Body of pancreas (tissue), 4 donors: ENCODE measurements around the gene ICA1L.
"Not testable (repeated sequence)": the region's sequence is repeated elsewhere in the genome, so short reads cannot be mapped to it uniquely, and the experiment has no call there.

Experiments
- POLR2A ChIP-seq, 3 donors: fragments of 450-650 bp; IDR thresholded peaks; one replicate each; pipeline ENCODE4 v1.6.1; 2016; ENCODE audit warnings: antibody characterized with exemption in 3 of 3, mild to moderate bottlenecking in 2 of 3
- TF ChIP-seq, protein P1 (sequence below), 7 experiments: fragments of 450-650 bp in 4 of 7; fragments of 200-600 bp in 3 of 7; sonication (generic) in 3 of 7; IDR thresholded peaks; one replicate each; pipeline ENCODE4 v1.5.1; 2016 to 2019; ENCODE audit warnings: antibody characterized with exemption in 7 of 7

DNA sequence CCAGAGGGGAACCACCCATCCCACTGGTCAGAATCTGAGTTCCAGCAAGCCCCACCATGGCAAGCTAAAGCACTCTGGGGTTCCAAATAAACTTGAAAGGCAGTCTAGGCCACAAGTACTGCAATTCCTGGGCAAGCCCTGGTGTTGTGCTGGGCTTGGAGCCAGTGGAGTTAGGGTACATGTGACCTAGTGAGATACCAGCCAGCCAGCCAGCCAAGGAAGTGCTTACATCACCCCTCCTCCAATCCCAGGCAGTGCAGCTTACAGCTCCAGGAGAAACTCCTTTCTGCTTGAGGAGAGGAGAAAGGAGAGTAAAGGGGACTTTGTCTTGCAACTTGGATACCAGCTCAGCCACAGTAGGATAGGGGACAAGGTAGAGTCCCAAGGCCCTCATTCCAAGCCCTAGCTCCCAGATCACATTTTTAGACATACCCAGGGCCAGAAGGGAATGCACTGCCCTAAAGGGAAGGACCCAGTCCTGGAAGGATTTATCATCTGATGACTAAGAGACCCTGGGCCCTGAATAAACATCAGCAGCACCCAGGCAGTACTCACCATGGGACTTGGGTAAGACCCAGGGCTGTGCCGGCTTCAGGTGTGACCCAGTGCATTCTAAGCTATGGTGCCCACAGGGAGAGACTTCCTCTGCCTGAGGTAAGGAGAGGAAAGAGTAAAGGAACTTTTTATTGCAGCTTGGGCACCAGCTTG lies 64.0 kb downstream of the ICA1L start:
- TF ChIP-seq, protein P1, sequence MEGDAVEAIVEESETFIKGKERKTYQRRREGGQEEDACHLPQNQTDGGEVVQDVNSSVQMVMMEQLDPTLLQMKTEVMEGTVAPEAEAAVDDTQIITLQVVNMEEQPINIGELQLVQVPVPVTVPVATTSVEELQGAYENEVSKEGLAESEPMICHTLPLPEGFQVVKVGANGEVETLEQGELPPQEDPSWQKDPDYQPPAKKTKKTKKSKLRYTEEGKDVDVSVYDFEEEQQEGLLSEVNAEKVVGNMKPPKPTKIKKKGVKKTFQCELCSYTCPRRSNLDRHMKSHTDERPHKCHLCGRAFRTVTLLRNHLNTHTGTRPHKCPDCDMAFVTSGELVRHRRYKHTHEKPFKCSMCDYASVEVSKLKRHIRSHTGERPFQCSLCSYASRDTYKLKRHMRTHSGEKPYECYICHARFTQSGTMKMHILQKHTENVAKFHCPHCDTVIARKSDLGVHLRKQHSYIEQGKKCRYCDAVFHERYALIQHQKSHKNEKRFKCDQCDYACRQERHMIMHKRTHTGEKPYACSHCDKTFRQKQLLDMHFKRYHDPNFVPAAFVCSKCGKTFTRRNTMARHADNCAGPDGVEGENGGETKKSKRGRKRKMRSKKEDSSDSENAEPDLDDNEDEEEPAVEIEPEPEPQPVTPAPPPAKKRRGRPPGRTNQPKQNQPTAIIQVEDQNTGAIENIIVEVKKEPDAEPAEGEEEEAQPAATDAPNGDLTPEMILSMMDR (IDR thresholded peaks at IDR 0.05), result not testable (repeated sequence)
- not testable (repeated sequence) for TF ChIP-seq POLR2A (IDR thresholded peaks at IDR 0.05)
